ENCODE data around the gene PBXIP1. TPM values are rescaled to one million over a fixed set of nuclear protein-coding genes. Genes with fewer than 3 reads are reported as not detected.

The PBXIP1 gene
- polyA plus RNA-seq, 1 donor (not counting 4 experiments of a cell fraction or from before 2014, with no cell fraction given), result 15.6 TPM

DNA sequence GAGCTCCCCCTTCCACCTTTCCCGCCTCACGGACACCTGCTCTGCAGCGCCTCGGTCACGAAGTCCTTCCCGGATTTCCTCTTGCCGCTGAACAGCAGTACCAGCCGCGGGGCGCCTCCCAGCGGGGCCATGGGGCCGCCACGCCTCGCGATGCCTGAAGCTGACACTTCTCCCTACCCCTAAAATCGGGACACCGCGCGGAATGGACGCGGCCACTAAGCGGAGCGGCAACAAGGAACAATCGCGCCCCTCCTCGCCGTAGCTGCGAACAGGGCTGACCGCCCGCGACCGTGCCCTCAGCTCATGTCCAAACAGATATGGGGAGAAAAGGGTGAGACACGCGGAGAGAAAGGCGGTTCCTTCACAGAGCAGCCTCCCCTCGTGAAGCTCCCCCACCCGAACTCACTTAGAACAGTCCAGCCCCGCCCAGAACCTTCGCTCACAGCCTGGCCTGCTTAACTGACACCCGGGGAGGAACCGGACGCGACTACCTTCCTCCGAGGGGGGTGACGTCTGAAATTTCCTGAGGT lies 19.3 kb downstream of the PBXIP1 start, which contains the start of gene PMVK:
Gene PMVK, minus strand, starts transcription at position 165 of the 530 bp plus-strand sequence. Its CDS starts 34 bp downstream, at position 131.
- H3K4me3 ChIP-seq (ENCODE audit: control insufficient read depth in 2 of 3, extremely low read depth in 1 of 3, insufficient read depth in 2 of 3, low read depth in 1 of 3, low read length in 3 of 3), result peak within 1 kb of the TSS; percentile 57 to 85 (median 80)
- H3K4me1 ChIP-seq (ENCODE audit: control insufficient read depth, extremely low read depth, insufficient read depth, low read length), result peaks cover 31% of the 10 kb centered on the region
- FAIRE-seq (peak; percentile 9), DNase-seq (ENCODE audit: low read depth, low spot score) (peak; percentile 79)
- no peaks in the 10 kb centered on the region for H3K27me3 ChIP-seq (ENCODE audit: control insufficient read depth, extremely low read depth, insufficient read depth, low read length)
- H2AFZ ChIP-seq (ENCODE audit: control insufficient read depth, low read length), result peak within 1 kb of the TSS; percentile 99
- H4K20me1 ChIP-seq (ENCODE audit: control insufficient read depth, extremely low read depth, insufficient read depth, low read length), result no peaks in the 10 kb centered on the region
- peak within 1 kb of the TSS; percentile 99 for H3K9ac ChIP-seq (ENCODE audit: control insufficient read depth, extremely low read depth, insufficient read depth, low read length)
- no peaks in the 10 kb centered on the region for H3K36me3 ChIP-seq (ENCODE audit: control insufficient read depth in 2 of 2, extremely low read depth in 1 of 2, insufficient read depth in 2 of 2, low read length in 2 of 2)
- peak within 1 kb of the TSS; percentile 96 for H3K4me2 ChIP-seq (ENCODE audit: control insufficient read depth, extremely low read depth, insufficient read depth, low read depth, low read length)
- no peaks in the 10 kb centered on the region for H3K9me1 ChIP-seq (ENCODE audit: control insufficient read depth, extremely low read depth, insufficient read depth, low read length)
- no peaks in the 10 kb centered on the region for H3K9me3 ChIP-seq (ENCODE audit: control insufficient read depth, low read depth, low read length)
- dilution Hi-C loops (cut with MboI; ENCODE audit: extremely low pct_ligation_motif_present, low sequenced_read_pairs), result no loop called here
- H3K27ac ChIP-seq (ENCODE audit: control insufficient read depth, insufficient read depth, low read length), result peak within 1 kb of the TSS; percentile 100
- TF ChIP-seq, protein P1, sequence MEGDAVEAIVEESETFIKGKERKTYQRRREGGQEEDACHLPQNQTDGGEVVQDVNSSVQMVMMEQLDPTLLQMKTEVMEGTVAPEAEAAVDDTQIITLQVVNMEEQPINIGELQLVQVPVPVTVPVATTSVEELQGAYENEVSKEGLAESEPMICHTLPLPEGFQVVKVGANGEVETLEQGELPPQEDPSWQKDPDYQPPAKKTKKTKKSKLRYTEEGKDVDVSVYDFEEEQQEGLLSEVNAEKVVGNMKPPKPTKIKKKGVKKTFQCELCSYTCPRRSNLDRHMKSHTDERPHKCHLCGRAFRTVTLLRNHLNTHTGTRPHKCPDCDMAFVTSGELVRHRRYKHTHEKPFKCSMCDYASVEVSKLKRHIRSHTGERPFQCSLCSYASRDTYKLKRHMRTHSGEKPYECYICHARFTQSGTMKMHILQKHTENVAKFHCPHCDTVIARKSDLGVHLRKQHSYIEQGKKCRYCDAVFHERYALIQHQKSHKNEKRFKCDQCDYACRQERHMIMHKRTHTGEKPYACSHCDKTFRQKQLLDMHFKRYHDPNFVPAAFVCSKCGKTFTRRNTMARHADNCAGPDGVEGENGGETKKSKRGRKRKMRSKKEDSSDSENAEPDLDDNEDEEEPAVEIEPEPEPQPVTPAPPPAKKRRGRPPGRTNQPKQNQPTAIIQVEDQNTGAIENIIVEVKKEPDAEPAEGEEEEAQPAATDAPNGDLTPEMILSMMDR (optimal IDR thresholded peaks at IDR 0.05 in 1 of 3, IDR thresholded peaks at IDR 0.05 in 1 of 3, conservative IDR thresholded peaks at IDR 0.05 in 1 of 3; ENCODE audit: extremely low read depth in 1 of 3, insufficient read depth in 2 of 3, low read length in 3 of 3), result peak; percentile 18 to 72 (median 26)
- TF ChIP-seq EZH2 (IDR thresholded peaks at IDR 0.05; ENCODE audit: low read length), result no peak
- H3K79me2 ChIP-seq (ENCODE audit: control insufficient read depth, insufficient read depth, low read length), result no peaks in the 10 kb centered on the region

DNA sequence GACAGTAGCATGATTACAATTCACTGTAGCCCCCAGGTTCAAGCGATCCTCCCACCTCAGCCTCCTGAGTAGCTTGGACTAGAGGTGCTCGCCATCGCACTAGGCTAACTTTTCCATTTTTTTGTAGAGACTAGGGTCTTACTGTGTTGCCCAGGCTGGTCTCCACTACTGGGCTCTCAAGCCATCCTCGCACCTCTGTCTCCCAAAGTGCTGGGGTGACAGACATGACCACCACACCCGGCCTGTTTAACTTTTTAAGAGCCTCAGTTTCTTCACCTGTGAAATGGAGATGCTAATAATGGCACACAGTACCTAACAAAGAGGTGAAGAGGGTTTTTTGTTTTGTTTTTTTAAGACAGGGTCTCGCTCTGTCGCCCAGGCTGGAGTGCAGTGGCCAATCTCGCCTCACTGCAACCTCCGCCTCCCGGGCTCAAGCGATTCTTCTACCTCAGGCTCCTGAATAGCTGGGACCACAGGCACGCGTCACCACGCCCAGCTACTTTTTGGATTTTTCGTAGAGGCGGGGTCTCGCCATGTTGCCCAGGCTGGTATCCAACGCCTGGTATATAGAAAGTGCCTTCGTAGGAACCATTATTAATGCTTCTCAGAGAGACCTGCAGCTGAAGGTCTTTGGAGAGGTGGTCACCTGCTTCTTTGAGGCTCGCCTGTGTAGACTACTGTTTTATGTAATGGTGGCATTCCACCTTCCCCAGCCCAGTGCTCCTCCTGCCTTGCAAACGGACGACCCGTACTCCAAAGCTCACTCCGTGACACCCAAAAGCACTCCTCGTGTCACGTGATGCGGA lies 19.9 kb downstream of the PBXIP1 start:
- Histone ChIP-seq H3K4me2 (ENCODE audit: control insufficient read depth, extremely low read depth, insufficient read depth, low read depth, low read length) (peak overlapping the region; percentile 96), H3K9ac (ENCODE audit: control insufficient read depth, extremely low read depth, insufficient read depth, low read length) (peak overlapping the region; percentile 99), H4K20me1 (ENCODE audit: control insufficient read depth, extremely low read depth, insufficient read depth, low read length) (no peaks in the 10 kb centered on the region), H3K4me3 (ENCODE audit: control insufficient read depth in 2 of 3, extremely low read depth in 1 of 3, insufficient read depth in 2 of 3, low read depth in 1 of 3, low read length in 3 of 3) (peak overlapping the region; percentile 57 to 85 (median 80)), H3K4me1 (ENCODE audit: control insufficient read depth, extremely low read depth, insufficient read depth, low read length) (peaks cover 32% of the 10 kb centered on the region), H3K9me3 (ENCODE audit: control insufficient read depth, low read depth, low read length) (no peaks in the 10 kb centered on the region), H2AFZ (ENCODE audit: control insufficient read depth, low read length) (peak overlapping the region; percentile 99), H3K9me1 (ENCODE audit: control insufficient read depth, extremely low read depth, insufficient read depth, low read length) (no peaks in the 10 kb centered on the region), H3K27me3 (ENCODE audit: control insufficient read depth, extremely low read depth, insufficient read depth, low read length) (no peaks in the 10 kb centered on the region), H3K27ac (ENCODE audit: control insufficient read depth, insufficient read depth, low read length) (peak overlapping the region; percentile 100), H3K36me3 (ENCODE audit: control insufficient read depth in 2 of 2, extremely low read depth in 1 of 2, insufficient read depth in 2 of 2, low read length in 2 of 2) (no peaks in the 10 kb centered on the region), H3K79me2 (ENCODE audit: control insufficient read depth, insufficient read depth, low read length) (no peaks in the 10 kb centered on the region)
- FAIRE-seq (no peak), DNase-seq (ENCODE audit: low read depth, low spot score) (no peak)
- dilution Hi-C loops (cut with MboI; ENCODE audit: extremely low pct_ligation_motif_present, low sequenced_read_pairs), result no loop called here
- TF ChIP-seq, protein P1 (optimal IDR thresholded peaks at IDR 0.05 in 1 of 3, IDR thresholded peaks at IDR 0.05 in 1 of 3, conservative IDR thresholded peaks at IDR 0.05 in 1 of 3; ENCODE audit: extremely low read depth in 1 of 3, insufficient read depth in 2 of 3, low read length in 3 of 3), result no peak
- TF ChIP-seq EZH2 (IDR thresholded peaks at IDR 0.05; ENCODE audit: low read length), result no peak
